SK-N-DZ (cell line): Measurements from ENCODE around the gene ODF4.
A peak's percentile ranks its signal among the peaks of the same experiment; 100 is the strongest.
"Not testable (repeated sequence)": the region's sequence is repeated elsewhere in the genome, so short reads cannot be mapped to it uniquely, and the experiment has no call there.

Source experiments
- DNase-seq: peaks from one replicate; pipeline ENCODE4 v3.0.0-alpha.2; 2015; ENCODE audit warnings: low spot score

Gene ODF4

GRCh38 chr17:8324923-8325322 lies 14.7 kb upstream of the ODF4 start:
- no peak for DNase-seq

- DNase-seq: no peak
These were observed 12.9 kb upstream of the ODF4 start for GRCh38 chr17:8326511-8327302.

GRCh38 chr17:8327303-8327649 lies 12.4 kb upstream of the ODF4 start:
- DNase-seq: no peak

- no peak for DNase-seq
These were observed 7.5 kb upstream of the ODF4 start for GRCh38 chr17:8332128-8332527.

- peak; percentile 80 for DNase-seq
These were observed 7.0 kb upstream of the ODF4 start for GRCh38 chr17:8332688-8333087.

GRCh38 chr17:8333281-8333680 lies 6.4 kb upstream of the ODF4 start:
- no peak for DNase-seq

GRCh38 chr17:8337802-8338752 lies 1.6 kb upstream of the ODF4 start:
- DNase-seq: no peak

- no peak for DNase-seq
These were observed 893 bp upstream of the ODF4 start for GRCh38 chr17:8338753-8339140.

GRCh38 chr17:8341456-8341855 lies 1.8 kb downstream of the ODF4 start:
- DNase-seq: no peak

- DNase-seq: no peak
These were observed 5.5 kb downstream of the ODF4 start for GRCh38 chr17:8345052-8345690.

- no peak for DNase-seq
These were observed 6.5 kb downstream of the ODF4 start for GRCh38 chr17:8345951-8346665.

- DNase-seq: not testable (repeated sequence)
These were observed 7.4 kb downstream of the ODF4 start for GRCh38 chr17:8347001-8347400.

GRCh38 chr17:8350339-8350738 lies 10.7 kb downstream of the ODF4 start:
- no peak for DNase-seq

- DNase-seq: no peak
These were observed 14.1 kb downstream of the ODF4 start for GRCh38 chr17:8353736-8354135.

- DNase-seq: no peak
These were observed 14.6 kb downstream of the ODF4 start for GRCh38 chr17:8354236-8354635.

- DNase-seq: no peak
These were observed 18.3 kb downstream of the ODF4 start for GRCh38 chr17:8357910-8358309.

GRCh38 chr17:8359769-8360168 lies 20.1 kb downstream of the ODF4 start:
- DNase-seq: no peak

- no peak for DNase-seq
These were observed 20.6 kb downstream of the ODF4 start for GRCh38 chr17:8360260-8360659.

- no peak for DNase-seq
These were observed 21.1 kb downstream of the ODF4 start for GRCh38 chr17:8360751-8361150.

- DNase-seq: no peak
These were observed 23.2 kb downstream of the ODF4 start for GRCh38 chr17:8362651-8363332.

GRCh38 chr17:8365143-8365542 lies 25.5 kb downstream of the ODF4 start:
- no peak for DNase-seq
